Measurements from ENCODE around the gene CEP170B. TPM values are rescaled to one million over a fixed set of nuclear protein-coding genes. Genes with fewer than 3 reads are reported as not detected.

CEP170B gene
- total and polyA plus RNA-seq, 2 experiments from 2014 or later = 2.7 to 24.5 TPM

GRCh38 chr14:104931771-104932675, 67.0 kb downstream of the CEP170B start:
- in situ Hi-C loops (cut with MboI) = no loop called here

GRCh38 chr14:104932676-104933631, 67.9 kb downstream of the CEP170B start:
- peak overlapping the region; percentile 65 for H3K4me2 ChIP-seq (ENCODE audit: unreplicated experiment)
- H3K36me3 ChIP-seq (ENCODE audit: low read depth) = no peaks in the 10 kb centered on the region
- H3K27me3 ChIP-seq (replicated peaks; ENCODE audit: insufficient read depth) = no peaks in the 10 kb centered on the region
- no peaks in the 10 kb centered on the region for H4K20me1 ChIP-seq (ENCODE audit: insufficient read depth)
- in situ Hi-C loops (cut with MboI) = no loop called here
- 12 to 20% methylated on average over 54 to 78 of the region's 100 CpGs for WGBS, 2 experiments (ENCODE audit: low coverage in 1 of 2, low lambda C conversion rate in 2 of 2, missing lambda C conversion rate in 2 of 2)
- no peaks in the 10 kb centered on the region for H3K4me1 ChIP-seq (ENCODE audit: insufficient read depth)
- no peaks in the 10 kb centered on the region for H3K9me2 ChIP-seq (ENCODE audit: insufficient read depth)
- peak overlapping the region; percentile 78 for H3K9ac ChIP-seq
- 0 out of 2 replicates have a peak, but pooled peaks cover 6% of the 10 kb centered on the region for H3F3A ChIP-seq (ENCODE audit: insufficient read depth)
- DNase-seq = peak; percentile 91
- H2AFZ ChIP-seq = peak overlapping the region; percentile 87
- H3K27ac ChIP-seq = no peak overlapping the region
- H3K79me2 ChIP-seq (ENCODE audit: insufficient read depth) = no peaks in the 10 kb centered on the region
- no peaks in the 10 kb centered on the region for H3K9me3 ChIP-seq (ENCODE audit: low read depth)
- no peak for TF ChIP-seq EZH2 (IDR thresholded peaks at IDR 0.05; ENCODE audit: insufficient read depth, poor library complexity, severe bottlenecking)
- TF ChIP-seq EZH2phosphoT487 (IDR thresholded peaks at IDR 0.05; ENCODE audit: insufficient read depth, low read depth) = no peak
- H3K4me3 ChIP-seq = peak overlapping the region; percentile 72

More at GRCh38 chr14:104931771-104932675, 67.0 kb downstream of the CEP170B start:
- 0 out of 2 replicates have a peak, but pooled peaks cover 3% of the 10 kb centered on the region for H3F3A ChIP-seq (ENCODE audit: insufficient read depth)
- no peaks in the 10 kb centered on the region for H3K4me1 ChIP-seq (ENCODE audit: insufficient read depth)
- DNase-seq = no peak
- no peak overlapping the region for H3K4me2 ChIP-seq (ENCODE audit: unreplicated experiment)
- H3K4me3 ChIP-seq = no peak overlapping the region; the same call in 1 of the 2 replicates
- H3K27ac ChIP-seq = no peak overlapping the region
- no peaks in the 10 kb centered on the region for H3K27me3 ChIP-seq (replicated peaks; ENCODE audit: insufficient read depth)
- WGBS, 2 experiments (ENCODE audit: low coverage in 1 of 2, low lambda C conversion rate in 2 of 2, missing lambda C conversion rate in 2 of 2) = 72 to 76% methylated on average over 41 to 51 of the region's 64 CpGs
- H3K79me2 ChIP-seq (ENCODE audit: insufficient read depth) = no peaks in the 10 kb centered on the region
- no peaks in the 10 kb centered on the region for H3K36me3 ChIP-seq (ENCODE audit: low read depth)
- no peaks in the 10 kb centered on the region for H4K20me1 ChIP-seq (ENCODE audit: insufficient read depth)
- no peaks in the 10 kb centered on the region for H3K9me2 ChIP-seq (ENCODE audit: insufficient read depth)
- no peaks in the 10 kb centered on the region for H3K9me3 ChIP-seq (ENCODE audit: low read depth)
- H3K9ac ChIP-seq = 0 out of 2 replicates have a peak overlapping the region, but pooled peaks have one; percentile 78
- H2AFZ ChIP-seq = no peak overlapping the region
- TF ChIP-seq EZH2phosphoT487 (IDR thresholded peaks at IDR 0.05; ENCODE audit: insufficient read depth, low read depth) = no peak
- TF ChIP-seq EZH2 (IDR thresholded peaks at IDR 0.05; ENCODE audit: insufficient read depth, poor library complexity, severe bottlenecking) = no peak

GRCh38 chr14:104933746-104934733, 69.0 kb downstream of the CEP170B start:
- Histone ChIP-seq H3K9me2 (ENCODE audit: insufficient read depth) (no peaks in the 10 kb centered on the region), H3K4me1 (ENCODE audit: insufficient read depth) (no peaks in the 10 kb centered on the region), H3K4me3 (no peak overlapping the region), H3K9ac (no peak overlapping the region), H3K4me2 (ENCODE audit: unreplicated experiment) (no peak overlapping the region), H4K20me1 (ENCODE audit: insufficient read depth) (no peaks in the 10 kb centered on the region), H3K9me3 (ENCODE audit: low read depth) (no peaks in the 10 kb centered on the region), H3K36me3 (ENCODE audit: low read depth) (no peaks in the 10 kb centered on the region), H3F3A (ENCODE audit: insufficient read depth) (0 out of 2 replicates have a peak, but pooled peaks cover 11% of the 10 kb centered on the region), H3K27ac (no peak overlapping the region), H3K79me2 (ENCODE audit: insufficient read depth) (no peaks in the 10 kb centered on the region), H2AFZ (no peak overlapping the region), H3K27me3 (replicated peaks; ENCODE audit: insufficient read depth) (no peaks in the 10 kb centered on the region)
- TF ChIP-seq EZH2phosphoT487 (IDR thresholded peaks at IDR 0.05; ENCODE audit: insufficient read depth, low read depth) (no peak), EZH2 (IDR thresholded peaks at IDR 0.05; ENCODE audit: insufficient read depth, poor library complexity, severe bottlenecking) (no peak)
- WGBS, 2 experiments (ENCODE audit: low coverage in 1 of 2, low lambda C conversion rate in 2 of 2, missing lambda C conversion rate in 2 of 2) = 10 to 75% methylated on average over 3 to 40 of the region's 42 CpGs
- DNase-seq = no peak
- in situ Hi-C loops (cut with MboI) = no loop called here

All from GM23248 (cell line).